ENCODE measurements around the gene MORC2. TPM values are rescaled to one million over a fixed set of nuclear protein-coding genes. Genes with fewer than 3 reads are reported as not detected.

Gene MORC2
- total RNA-seq, 1 donor from 2014 or later: 28.7 TPM

DNA sequence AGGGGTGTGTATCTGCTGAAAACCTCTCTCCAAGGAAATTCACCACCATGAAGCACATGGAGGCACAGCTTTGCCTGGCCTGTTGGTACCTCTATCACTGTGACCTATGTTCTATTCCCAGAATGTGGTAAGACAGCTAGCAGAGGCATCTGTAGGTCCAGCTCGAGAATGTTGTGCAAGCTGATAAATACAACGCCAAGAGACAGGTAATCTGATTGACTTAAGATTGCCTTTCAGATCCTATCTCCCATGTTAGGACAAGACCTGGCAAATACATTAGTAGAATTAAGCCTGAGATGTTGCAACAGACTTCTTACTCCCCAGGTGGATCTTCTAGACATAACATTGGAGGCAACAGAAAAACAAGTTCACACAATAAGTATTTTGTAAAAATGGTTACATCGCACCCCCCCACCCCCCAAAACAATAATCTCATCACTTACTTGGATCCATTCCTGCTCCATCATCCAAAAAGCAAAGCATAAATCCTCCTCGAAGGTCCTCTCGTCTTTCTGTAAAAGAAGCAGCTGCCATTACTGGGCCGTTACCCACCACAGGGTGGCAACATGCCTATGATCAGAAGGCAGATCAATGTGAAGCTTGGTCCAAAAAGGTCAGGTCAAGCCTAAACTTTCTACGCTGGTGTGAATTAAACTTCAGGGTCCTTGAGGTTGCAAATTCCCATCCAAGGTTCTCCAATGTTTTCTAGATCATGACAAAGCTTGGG, 18.5 kb downstream of the MORC2 start:
- no peak for DNase-seq (ENCODE audit: low spot score)

DNA sequence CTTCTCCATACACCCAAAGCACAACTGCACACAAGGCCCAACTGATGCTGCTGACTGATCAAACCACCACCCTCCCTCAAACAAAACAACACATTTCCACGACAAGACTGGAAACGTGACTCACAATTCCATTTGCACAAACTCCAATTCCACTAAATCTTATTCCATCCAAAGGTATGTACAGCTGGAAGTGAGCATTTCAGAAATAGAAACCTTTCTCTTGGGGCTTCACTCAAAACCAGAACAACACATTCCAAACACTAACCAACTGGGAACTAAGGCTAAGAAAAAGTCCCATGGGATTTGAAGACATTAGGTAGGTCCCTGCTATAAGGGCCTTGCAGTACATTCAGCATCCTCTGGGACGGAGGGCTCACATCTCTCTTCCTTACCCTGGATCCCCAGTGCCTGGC, 19.6 kb downstream of the MORC2 start:
- DNase-seq (ENCODE audit: low spot score): no peak

DNA sequence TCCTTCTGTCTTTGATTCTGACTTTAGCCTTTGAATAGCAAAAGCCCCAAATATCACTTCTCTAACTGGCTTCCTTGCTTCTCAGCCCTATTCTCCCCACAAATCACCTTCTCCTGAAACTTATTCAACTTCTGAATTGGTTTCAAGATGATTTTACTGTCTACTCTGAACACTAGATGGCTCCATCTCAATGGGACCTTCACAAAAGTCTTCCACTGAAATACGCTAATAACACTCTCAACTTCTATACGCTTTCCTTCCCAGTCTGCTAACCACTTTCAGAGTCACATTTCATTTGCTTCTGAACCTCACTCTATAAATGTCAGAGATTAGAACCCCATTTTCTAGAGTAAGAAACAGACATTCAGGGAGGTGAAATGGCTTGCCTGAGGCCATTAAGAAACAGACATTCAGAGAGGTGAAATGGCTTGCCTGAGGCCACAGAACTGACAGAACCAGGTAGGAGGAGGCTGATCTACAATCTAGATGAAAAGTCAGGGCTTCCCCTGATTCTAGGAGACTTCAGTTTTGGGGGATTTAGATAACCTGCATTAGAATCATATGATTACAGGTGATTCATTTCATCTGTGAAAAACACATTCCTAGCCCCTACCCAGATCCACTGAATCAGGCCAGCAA, 20.6 kb downstream of the MORC2 start:
- DNase-seq (ENCODE audit: low spot score): no peak

DNA sequence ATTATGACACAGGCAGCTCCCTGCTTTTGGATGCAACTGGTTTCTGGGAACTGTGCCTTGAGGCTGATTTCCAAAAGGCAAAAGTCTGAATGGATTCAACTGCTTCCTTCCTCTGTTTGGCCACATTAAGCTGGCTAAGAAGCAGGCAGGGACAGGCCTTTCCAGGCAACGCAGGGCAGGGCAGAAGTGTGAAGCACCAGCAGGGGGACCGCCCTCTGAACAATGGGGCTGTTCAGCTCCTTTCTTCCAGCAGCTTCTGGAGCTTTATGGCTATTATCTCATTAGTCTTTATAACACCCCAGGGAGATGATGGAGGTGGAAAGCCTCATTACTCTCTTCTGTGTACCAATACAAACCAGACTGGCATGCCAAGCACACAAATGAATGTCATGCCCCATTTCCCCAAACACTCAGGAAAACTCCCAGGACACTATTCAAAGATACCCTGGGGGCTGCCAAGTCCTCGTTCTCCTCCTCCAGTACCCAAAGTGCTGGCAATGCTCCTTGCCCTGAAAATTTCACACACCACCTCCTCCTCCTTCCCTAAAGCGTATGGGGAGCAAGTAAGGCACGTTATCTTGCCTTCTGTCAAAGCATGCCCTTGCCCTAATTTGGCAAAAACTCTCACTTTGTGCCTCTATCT, 21.3 kb downstream of the MORC2 start:
- no peak for DNase-seq (ENCODE audit: low spot score)

DNA sequence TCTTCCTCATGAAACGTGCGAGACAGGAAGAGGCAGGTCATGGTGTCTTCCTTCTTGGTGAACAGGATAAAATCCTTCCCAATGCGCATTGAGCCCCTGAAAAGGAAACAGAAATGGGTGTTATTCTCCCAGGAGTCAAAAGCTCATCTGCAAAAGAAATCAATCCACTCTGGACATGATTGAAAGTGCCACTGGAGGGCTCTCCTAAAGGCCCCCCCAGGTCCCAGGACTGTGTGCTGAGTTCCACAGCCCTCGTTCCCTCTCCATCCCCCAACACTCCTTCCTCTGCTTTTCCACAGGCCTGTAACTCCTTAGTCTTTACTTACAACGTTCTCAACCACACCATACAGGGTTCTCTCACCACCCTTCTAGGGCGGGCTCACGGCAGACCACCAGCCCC, 22.2 kb downstream of the MORC2 start:
- DNase-seq (ENCODE audit: low spot score): no peak

DNA sequence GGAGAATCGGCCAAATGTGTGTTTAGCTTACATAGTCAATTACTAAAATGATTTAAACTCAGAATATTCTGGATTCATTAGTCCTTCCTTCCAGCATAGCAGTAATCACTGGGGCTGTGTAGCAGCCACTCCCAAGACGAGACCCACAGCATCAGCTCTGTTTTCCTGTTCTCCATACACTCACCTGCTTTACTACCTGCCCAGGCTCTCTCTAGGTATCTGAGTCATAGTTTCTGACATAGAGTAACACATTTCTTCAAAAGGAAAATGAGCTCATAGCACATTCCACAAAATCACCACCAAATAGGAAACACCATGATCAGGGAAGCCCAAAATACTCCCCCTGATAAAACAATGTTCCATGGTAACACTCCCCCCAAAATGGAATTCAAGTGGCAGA, 22.9 kb downstream of the MORC2 start:
- no peak for DNase-seq (ENCODE audit: low spot score)

DNA sequence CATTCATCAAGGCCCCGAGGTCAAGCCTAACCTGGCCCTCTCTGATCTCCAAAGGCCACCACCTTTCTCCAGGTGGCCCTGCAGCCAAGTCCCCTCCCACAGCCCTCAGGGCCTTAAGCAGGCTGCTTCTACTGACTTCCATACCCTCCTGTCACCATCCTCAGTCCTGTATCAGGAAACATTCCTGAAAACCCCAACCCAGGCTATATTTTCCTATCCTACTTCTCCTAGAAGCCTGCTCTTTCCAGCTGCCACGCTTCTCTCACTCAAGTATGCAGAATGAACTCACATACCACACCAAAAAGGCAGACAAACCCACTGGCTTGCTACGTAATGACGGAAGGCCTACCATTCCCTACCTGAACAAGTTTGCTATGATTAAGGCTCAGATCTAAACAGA, 23.6 kb downstream of the MORC2 start:
- DNase-seq (ENCODE audit: low spot score): no peak

DNA sequence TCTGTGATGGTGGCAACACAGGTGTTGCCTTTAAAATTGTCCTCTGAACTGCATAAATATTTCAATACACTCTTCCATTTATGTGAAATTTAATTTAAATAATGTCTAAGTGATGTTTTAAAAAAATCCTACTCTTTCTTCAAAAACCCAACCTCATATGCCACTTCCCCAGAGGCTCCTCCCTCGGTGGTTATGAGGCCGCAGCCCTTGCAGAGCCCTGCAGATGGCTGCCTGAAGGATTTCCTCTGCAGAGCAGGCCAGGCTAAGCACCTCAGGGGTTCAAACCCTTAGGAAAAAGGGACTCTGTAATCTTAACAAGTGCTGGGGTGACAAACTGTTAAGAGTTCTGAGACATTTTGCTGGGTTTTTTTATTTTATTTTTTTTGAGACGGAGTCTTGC, 25.2 kb downstream of the MORC2 start:
- no peak for DNase-seq (ENCODE audit: low spot score)

DNA sequence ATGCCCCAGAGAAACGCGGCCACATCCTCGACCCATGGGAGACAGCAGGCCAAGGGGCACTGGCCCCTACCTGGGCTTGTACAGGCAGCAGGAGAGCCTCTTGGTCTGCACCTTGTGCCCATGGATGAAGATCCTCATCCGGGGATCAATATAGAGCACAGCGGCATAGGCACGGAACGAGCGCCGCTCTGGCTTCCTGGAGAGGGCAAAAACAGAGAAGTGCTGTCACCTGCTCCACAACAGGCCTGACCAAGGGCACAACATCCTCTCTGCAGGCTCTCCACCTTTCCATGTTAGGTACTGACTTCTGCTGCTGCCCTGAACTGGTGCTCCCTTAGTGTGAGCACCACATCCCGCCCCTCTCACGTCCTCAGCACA, 27.2 kb downstream of the MORC2 start:
- DNase-seq (ENCODE audit: low spot score): no peak

DNA sequence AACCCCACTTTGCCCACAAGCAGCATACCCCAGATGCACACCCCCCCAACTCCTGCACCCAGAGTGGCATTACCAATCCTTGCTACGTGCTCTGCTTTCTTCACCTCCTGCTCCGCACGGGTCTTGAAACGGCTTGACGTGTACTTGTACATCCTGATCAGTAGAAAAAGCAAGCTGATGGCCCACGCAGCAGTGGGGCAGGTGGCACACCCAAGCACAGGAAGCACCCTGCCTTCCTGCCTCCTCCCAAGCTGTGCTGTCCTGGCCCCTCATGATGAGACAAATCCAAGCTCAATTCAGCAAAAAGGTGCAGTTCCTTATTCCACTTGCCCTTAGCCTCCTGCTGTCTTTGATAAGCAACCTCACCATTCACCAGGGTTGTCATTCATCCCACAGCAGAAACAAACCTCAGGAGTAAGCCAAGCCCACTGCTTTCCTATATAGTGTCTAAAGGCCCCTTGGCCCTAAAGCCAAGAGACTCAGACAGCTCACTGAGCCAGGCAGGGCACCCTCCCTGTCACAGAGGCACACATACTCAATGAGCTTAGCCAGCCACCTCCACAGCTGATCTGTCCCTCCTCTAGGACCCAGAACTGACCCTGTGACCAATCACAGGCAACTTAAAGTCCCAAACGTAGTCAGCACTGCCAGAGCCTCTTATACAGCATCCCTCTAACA, 27.8 kb downstream of the MORC2 start:
- DNase-seq (ENCODE audit: low spot score): no peak

DNA sequence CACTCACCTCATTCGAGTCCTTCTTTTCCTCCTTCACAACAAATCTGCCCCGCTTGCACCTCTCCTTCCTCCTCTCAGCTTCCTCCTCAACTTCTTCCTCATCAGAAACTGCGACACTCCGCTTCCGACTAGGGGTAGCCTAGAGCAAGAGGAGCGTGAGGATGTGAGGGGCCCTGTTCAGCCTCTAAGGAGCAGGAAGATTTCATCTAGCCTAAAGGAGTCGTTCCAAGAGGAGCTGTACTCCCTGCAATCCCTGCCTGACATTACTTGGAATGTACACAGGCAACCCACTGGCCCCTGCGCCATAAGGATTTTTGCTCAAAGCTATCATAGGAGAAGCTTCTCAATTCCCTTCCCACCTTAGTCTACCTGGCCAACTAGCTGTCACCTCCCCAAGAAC, 34.5 kb downstream of the MORC2 start:
- DNase-seq (ENCODE audit: low spot score): no peak

DNA sequence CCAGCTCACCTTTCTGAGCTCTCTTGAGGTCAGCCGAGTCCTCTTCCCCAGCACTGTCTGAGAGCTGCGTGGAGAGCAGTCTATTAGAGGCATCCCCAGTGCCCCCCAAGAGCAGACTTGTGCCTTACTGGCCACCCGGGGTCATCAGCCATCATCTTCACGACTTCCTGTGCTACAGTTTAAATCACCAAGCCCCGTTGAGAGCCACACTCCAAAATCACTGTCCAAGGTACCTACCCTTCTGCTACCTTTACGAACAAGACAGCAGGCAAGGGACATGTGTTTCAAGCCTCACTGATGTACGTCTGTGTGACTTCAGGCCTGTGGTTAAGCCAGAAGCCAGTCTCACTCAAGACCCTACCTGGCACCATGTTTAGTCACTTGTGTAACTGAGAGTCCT, 35.1 kb downstream of the MORC2 start:
- no peak for DNase-seq (ENCODE audit: low spot score)

DNA sequence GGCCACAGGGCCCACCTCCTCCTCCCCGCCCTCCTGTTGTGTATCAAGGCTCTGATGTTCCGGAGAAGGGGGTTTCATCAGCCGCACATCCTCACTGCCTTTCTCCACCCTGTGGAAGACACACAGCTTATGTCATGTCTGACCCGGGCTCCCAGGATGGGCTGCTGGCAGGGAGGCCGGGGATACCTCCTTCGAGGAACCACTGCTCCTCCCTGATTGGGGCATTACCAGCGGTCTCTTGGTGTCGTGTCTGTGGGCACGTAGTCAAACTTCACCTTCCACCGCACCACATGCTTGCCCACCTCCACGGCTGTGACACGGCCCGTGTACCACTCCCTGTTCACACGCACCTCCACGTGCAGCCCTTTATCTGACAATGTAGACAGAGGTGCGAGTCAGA, 35.9 kb downstream of the MORC2 start:
- no peak for DNase-seq (ENCODE audit: low spot score)

DNA sequence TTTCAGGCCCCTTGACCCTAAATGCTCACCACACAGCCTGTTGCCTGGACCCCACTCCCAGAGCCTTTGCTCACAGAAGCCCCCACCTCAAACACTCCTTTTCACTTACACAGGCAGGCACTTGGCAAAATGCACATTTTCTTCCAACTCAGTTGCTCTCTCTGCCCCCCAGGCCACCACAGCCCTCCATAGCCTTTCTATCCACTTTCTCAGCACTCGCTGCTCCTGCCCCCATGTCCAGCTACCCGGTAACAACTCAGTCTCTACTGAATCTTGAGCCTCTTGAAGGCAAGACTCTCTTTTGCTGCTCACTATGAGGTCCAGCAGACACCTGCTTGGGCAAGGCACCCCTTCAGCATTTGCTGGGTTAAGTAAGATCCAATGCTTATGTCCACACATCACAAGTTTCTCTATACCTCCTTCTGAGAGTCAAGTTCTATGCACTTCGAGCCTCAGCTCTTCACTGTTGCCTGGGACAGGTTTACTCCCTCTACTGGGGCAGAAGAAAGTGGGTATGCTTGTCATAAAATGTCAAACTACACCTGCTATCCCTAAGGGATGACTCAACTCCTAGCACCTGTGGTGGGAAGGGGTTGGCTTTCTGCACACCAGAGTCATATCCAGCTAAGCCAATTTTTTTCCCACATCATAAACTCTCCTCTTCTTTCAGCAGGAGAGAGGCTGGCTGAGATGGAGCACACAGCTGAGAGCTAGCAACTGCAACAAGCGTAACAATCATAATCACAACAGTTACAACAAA, 36.9 kb downstream of the MORC2 start:
- no peak for DNase-seq (ENCODE audit: low spot score)

DNA sequence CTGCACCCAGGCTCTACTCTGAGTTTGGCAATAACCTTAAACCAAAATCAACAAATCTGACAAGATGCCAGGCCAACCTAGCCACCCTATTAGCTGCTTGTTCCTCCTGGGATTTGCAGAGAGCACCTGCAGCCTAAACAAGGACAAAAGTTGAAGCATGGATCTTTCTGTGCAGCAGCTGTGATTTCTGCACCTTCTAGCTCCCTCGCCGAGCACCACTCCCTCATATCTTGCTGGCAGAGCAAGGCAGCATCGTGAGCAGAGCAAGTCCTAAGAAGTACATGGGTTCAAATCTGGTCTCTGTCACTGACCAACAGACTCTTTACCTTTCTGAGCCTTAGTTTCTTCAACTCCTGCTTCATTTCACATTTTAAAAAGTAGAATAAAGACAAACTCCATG, 38.3 kb downstream of the MORC2 start:
- no peak for DNase-seq (ENCODE audit: low spot score)

DNA sequence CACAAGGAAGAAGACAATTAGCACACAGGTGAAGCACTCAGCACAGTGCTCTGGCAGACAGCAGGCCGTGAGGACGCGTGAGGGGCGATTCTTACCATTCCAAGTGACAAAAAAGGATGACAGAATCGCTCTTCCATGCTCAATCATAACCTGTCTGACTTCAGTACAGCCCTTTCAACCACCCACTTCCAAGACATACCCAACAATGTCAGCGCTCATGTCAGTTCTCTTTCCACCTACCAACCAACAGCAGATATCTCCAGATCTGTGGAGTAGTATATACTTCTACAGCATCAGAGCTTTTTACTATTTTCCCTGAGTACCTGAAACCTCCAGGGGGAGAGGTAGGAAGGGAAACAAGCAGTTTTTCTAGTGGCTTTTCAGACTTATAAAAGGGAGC, 40.2 kb downstream of the MORC2 start:
- no peak for DNase-seq (ENCODE audit: low spot score)

DNA sequence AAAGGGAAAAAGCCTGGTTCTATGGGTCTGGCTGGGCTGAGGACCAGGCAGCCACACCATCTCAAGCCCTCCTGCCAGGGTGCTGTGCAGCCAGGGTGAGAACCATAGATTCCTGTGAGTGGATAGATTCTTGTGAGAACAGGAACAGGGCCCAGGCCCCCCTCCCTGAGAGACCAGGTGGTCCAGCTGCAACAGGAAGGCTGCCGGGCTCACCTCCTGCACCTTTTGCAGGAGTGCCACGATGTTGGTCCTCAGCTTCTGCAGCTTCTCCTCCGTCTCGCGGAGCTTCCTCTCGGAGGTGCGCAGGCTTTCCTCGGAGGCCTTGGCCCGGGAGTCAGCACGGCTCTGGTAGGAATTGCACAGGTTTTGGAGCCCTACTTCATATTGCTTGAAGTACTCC, 40.8 kb downstream of the MORC2 start:
- DNase-seq (ENCODE audit: low spot score): no peak

DNA sequence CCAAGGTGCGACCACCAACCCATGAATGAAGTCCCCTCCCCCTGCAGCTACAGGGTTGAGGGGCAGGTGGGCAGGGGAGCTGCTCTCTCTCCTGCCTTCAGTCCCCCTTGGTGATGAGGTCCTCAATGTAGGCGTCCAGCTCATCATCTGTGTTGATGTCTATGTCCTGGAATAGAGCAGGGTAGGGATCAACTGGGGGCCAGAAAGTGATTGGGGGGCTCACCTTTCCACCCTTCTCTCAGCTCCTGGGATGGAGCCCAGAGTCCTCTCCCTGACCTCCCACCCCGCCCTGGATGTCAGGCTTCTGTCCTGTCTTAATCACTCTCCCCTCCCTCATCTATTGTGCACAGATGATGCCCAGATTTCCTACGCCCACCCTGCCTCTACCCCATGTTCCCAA, 41.9 kb downstream of the MORC2 start:
- DNase-seq (ENCODE audit: low spot score): no peak

DNA sequence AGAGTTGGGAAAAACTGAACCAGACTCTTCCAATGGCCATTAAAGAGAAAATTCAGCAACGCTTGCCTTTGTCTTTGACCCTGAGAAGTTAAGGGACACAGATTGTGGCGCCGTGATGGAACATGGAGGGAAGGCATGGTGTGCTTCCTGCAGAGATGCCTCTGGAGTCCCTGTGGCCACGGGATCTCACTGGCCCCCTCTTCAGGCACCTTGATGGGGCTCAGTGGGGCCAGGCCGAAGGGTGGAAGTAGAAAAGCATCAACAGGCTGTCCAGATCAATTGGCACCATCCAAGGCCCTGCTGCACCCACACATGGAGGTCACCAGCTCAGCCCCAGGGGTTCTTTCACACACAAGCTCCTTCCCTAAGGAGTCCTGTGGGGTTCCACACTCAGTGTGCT, 42.9 kb downstream of the MORC2 start:
- no peak for DNase-seq (ENCODE audit: low spot score)

DNA sequence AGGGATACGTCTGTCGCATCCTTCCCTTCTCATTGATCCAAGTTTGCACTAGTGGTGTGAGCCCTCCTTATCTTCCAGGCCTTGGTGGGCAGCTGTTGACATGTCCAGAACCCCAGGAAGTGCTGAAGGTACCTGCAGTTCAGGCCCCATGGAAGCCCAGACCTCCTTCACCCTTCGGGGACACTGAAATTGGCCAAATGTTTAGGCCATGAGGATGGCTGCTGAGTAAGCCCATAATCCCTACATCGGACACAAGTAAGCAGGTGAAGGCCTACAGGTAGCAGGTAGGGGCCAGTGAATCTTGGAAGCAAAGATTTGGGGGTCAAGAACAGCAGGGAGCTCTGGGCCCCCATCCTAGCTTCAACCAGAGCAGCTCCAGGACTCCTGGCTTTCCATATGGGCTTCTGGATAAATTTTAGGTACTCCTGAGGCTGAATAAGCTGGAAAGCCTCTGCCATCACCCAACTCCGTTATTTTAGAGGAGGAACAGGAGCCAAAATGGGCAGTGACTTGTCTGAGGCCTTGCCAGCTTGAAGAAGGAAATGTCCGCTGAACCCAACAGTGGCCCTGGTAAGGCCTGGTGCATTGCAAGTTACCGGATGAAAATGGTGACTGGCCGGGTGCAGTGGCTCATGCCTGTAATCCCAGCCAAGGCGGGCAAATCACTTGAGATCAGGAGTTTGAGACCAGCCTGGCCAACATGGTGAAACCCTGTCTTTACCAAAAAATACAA, 45.2 kb downstream of the MORC2 start:
- DNase-seq (ENCODE audit: low spot score): peak; percentile 69

DNA sequence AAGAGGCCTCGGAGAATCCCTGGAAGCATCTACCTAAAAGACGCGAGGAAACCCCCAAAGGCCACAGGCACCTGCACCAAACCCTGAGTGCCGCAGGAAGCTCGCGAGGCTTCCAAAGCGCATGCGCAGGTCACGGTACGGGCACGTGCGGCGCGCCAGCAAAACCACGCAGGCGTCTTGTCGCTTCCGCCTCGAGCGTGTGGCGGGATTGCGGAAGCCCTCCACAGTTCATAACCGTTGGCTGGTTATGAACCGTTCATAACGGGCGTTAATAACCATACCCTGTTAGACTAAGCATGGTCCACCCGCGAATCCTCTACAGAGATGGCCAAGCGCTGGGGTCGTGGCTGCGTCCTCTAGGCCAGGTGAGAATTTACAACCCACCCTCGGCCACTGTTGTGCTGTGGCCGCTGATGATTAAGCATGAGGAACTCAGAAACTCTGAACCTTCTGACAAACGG, 46.4 kb downstream of the MORC2 start:
- no peak for DNase-seq (ENCODE audit: low spot score)
